Measurements from ENCODE around the gene BCAN.

BCAN gene

DNA sequence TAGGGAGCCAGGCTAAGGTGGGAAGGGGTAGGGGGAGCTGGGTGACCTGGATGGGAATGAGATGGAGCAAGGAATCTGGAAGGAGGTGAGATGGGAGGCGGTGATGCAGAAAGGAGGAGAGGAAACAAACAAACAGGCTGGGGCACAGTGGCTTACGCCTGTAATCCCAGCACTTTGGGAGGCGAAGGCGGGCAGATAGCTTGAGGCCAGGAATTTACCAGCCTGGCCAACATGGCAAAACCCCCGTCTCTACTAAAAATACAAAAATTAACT is 52.7 kb downstream of the BCAN start:
- DNase-seq (ENCODE audit: extremely low read depth in 1 of 2, low read depth in 1 of 2), result no peak

DNA sequence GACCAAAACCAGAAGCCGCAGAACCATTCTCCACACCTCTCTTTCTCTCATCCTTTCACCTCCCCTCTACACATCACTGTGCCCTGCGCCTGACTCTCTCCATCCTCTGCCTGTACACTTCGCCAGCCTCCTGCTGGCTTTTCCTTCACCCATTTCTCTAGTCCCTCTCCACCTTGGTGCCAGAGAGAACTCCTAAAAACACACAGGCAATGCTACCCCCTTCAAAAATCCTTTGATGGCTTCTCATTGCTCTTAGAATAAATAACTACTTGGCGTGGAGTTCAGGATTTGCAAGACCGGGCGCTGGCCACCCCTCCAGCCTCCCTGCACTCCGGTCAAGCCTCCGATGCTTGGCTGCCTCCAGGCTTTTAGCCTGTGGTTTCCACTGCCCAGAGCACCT is 54.8 kb downstream of the BCAN start:
- DNase-seq (ENCODE audit: extremely low read depth in 1 of 2, low read depth in 1 of 2), result no peak

DNA sequence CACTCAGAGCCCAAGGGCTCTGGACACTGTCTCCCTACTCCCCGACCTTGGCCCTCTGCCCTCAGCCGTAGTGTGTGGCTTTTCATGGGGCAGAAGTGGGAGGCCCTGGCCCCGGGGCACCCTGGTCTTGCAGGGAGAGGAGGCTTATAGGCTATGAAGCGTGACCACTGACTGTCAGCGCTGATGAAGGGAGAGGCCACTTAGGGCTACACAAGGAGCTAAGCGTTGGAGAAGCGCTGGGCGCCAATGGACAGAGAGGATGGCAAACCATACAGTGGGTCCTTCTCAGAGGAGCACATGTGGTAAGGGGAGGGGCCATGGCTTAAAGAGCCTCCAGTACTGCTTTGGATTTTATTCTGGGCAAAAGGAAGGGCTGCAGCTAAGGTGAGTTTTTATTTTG is 55.6 kb downstream of the BCAN start:
- DNase-seq (ENCODE audit: extremely low read depth in 1 of 2, low read depth in 1 of 2), result no peak

DNA sequence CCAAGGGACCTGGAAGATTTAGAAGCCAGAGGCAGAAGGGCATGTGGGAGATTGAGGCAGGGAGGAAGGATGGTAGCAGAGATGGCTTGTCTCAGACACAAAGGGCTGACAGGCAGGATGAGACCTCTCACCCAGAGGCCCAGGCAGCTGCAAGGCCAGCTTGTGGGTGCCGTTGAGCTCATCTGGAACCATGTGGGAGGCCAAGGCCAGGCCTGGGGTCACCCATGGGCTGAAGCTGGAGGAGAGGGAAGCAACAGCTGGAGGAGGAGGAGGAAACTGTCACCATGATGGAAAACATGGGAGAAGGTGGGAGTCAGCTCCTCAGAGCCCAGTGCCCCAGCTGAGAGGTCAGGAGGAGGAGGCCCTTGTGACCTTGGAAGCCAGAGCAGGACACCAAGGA is 57.1 kb downstream of the BCAN start:
- no peak for DNase-seq (ENCODE audit: extremely low read depth in 1 of 2, low read depth in 1 of 2)

DNA sequence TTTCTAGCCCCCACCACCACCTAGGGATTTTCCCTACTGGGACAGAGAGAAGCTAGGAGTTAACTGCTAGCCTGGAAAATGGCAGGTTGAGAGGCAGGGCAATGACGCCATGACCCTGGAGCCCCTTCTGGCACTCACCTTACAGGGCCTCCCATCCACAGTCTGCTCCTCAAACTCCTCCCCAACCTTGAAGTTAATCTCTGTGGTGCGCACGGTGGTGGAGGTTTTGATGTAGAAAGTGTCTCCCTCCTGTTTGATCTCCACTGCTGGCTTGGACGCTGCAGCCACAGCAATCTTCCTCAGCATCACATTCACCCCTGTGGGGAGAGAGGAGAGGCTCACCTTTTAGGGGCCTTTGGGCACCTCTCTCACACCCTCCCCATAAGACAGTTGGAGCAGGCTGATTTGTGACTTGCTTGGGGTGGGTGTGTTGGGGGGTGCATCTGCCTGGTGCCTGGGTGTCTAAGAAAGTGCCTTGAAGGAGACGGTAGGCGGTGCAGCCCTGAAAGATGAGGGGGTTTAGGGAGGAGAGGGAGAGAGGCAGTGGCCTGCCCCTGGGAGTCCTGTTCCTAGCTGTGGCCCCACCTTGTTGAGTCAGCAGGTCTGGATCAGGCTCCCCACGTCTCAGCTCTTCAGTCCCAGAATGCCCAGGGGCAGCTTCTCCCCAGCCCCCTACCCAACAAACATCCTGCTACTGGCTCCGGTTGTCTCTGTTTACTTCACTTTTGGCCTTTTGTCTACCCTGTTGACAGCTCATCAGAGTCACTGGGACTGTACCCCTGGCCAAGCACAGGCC is 59.0 kb downstream of the BCAN start:
- DNase-seq (ENCODE audit: extremely low read depth in 1 of 2, low read depth in 1 of 2), result no peak

DNA sequence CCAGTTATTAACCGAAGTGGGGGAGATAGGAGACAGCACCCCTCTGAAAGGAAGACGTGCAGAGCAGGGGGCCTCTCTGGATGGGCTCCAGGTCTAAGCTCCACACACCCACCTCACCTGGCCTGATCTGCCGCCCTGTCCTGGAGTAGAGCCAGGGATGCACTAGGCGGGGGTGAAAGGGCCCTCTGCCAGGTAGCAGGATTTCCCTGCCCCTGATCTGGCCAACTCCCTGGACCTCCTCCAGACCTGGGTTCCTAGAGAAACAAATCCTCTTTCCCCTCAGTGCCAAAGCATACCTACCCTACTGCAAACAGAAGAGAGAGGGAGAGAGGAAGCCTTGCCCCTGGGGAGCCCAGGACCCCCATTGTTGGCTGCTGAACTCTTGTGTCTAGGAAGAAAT is 61.4 kb downstream of the BCAN start:
- no peak for DNase-seq (ENCODE audit: extremely low read depth in 1 of 2, low read depth in 1 of 2)

DNA sequence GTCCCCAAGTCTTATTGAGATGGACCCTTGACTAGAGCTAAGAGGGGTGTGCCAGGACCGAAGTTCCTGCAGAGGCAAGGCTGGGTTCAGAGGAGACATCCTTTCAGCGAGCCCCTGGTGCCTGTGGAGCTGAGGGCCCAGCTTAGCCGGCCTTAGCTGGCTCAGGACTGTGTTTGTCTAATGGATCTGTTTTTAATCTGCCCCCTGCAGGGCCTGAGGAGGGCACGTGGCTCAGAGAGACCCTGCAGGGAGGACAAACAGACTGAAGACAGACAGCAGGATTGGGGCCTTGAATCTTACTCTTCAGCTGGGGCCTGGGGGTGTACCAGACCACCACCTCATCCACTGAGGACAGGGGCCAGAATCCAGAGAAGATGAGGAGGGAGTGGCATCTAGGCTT is 61.8 kb downstream of the BCAN start:
- no peak for DNase-seq (ENCODE audit: extremely low read depth in 1 of 2, low read depth in 1 of 2)

DNA sequence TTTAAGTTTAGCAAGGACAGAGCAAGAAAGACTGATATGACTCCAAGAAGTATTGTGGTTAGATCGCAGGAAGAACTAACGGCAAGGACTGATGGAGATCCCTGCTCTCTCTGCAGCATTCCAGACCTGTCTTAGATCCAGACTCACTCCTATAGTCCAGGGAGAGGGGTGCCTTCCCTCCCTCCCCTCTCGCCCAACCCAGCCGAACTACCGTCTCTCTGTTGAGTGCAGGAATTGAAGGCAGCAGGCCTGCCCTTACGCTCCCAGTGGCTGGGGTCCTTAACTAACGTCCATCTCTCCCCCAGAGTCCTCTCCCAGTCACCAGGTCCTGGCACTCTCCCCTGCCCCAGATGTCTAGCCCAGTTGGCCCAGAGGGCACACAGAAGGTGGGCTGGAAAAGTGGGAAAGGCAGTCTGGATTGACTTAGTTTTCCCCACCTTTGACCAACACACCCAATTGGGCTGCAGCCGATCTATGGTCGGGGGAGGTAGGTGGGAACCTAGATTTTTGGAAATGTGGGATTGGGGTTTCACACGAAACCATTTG is 62.3 kb downstream of the BCAN start:
- no peak for DNase-seq (ENCODE audit: extremely low read depth in 1 of 2, low read depth in 1 of 2)

DNA sequence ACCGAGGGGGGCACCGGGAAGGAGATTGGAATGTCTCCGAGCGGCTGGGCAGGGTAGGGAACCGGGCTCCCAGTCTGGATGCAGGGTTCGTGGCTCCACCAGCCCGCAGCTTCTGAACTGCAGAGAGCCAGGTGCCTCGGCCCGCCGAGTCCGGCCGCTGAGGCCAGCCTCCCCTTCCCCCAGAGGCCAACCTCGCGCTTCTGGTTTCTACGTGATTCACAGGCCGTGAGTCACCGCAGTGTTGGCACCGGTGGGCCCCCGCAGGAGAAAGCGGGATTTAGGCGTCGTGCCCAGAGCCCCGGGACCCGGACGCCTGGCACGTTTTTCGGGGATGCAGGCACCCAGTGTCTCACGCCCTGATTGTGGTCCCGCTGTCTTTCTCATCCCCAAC is 63.0 kb downstream of the BCAN start:
- DNase-seq (ENCODE audit: extremely low read depth in 1 of 2, low read depth in 1 of 2), result no peak

DNA sequence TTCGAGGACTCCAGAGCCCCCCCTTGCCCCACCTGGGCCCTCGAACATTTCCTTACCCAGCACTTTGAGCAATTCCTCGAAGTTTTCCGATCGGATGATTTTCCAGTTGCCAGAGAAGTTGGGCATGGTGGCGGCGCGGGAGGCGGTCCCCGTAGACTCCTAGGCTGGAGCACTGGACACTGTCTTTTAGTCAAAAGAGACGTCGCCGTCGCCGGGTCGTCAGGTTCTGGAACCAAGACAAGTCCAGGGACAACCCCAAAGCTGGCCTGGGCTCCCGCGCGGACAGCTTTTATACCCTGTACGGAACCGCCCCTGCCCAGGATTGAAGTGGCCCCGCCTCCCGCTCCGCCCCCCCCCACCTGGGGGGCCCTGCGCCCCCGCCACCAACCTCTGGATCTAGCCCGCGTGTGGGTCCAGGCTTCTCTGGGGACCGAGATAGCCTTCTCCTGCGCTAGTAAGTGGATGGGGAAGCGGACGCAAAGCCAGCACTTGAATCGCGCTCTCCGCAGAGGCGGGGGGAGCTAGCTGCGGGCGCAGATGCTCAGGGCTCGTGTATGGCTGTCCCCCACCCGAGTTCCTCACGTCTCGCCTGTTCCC is 63.5 kb downstream of the BCAN start, which contains the start of gene CRABP2:
TSS of gene CRABP2 (minus strand) at position 263 of the 597 bp plus-strand sequence. CDS start at position 126, 137 bp downstream.
- DNase-seq (ENCODE audit: extremely low read depth in 1 of 2, low read depth in 1 of 2), result no peak

DNA sequence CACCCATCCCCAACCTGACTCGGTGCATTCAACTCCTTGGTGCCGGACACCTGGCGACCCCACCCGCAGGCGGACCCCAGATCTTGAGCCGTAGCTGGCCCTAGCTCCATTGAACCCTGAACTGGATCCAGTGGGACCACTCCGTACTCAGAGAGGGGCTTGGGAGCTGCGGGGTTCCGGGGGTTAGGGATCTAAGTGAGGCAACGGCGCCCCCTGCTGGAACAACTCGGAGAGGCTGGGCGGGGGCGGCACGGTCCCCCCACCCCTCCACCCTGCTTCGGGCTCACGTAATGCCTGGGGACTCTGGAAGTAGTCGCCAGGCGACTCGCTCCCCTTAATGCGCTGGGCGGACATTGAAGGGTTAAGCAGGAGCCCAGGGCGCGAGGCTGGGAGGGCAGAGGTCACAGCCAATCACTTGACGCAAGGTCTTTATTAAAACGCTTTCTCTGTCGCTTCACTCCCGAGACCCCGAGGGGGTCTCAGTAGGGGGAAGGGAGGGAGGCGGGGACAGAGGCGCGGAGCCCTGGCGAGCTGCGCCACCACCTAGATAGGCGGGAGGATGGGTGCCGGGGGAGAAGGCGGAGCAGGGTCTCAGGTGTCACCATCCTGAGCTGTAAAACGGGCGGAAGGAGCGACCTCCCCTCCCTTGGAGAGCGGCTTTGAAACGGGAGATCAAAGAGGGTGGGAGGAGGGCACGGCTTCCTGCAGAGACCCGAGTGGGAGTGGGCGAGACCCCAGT is 64.2 kb downstream of the BCAN start:
- peak; percentile 29 to 67 for DNase-seq (ENCODE audit: extremely low read depth in 1 of 2, low read depth in 1 of 2)

DNA sequence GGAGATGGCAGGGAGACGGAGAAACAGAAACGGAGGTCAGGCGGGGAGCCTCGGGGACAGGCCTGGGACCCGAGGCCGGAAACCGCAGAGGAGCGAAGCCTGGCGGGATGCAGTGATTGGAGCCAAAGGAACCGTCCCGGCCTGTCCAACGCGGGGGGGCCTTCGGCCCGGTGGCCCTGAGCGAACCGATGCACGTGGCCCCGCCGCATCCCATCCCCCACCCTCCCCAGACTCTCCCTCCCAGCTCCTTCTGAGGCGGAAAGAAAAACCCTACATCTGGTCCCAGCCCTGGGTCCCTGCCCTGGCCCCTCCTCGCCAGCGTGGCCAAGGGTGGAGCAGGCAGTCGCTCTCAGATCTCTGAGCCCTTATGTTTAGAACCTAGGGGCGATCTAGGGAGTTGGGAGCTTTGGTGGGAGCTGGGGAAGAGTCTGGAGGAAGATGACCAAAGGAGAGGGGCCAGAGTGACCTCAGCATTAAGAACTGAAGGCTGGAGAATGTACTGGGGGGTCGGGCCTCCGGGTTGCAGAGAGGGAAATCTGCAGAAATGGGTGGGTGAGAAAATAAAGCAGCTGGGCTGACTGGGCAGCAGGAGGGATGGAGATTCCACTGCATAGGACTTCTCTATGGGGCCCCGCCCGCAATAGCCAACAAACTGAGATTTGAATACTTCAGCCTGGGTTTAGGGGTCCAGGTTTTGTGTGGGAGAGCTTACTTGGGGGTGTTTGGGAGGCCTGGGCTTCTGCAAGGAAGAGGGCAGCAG is 64.9 kb downstream of the BCAN start:
- no peak for DNase-seq (ENCODE audit: extremely low read depth in 1 of 2, low read depth in 1 of 2)

DNA sequence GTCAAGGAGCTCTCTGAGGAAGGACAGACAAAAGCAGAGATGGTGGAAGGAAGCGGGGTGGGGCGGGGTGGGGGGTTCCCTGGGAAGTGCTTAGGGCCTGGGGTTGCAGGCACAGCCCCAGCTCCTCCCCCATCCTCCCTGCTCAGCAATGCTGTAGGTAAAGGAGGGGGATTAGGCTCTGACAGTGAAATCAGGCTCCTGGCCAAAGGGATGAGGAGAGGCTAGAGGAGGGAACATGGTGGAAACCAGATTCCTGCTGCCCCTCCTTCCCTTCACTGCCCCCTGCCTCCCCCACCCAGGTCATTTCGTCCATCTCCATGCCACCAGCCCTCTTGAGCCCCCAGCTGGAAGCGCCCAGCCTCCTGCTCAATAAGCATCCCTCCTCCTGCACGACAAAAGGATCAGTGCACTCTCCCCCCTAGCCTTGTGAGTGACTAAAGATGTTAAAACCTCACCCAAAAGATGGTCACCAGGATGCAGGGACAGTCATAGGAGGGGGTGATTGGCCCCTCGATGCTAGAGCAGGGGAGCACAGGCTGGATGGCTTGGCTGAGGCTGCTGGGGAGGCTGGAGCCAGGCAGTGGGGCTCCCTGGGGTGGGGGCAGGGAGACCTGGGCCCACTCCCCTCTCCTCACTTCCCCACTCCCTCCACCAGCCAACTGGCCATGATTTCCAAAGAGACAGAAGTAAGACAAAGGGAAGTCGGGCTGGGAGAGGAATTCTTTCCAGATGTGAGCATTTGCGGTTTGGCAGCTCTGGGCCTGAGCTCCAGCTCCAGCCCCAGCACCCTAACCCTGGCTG is 65.7 kb downstream of the BCAN start:
- DNase-seq (ENCODE audit: extremely low read depth in 1 of 2, low read depth in 1 of 2), result no peak

DNA sequence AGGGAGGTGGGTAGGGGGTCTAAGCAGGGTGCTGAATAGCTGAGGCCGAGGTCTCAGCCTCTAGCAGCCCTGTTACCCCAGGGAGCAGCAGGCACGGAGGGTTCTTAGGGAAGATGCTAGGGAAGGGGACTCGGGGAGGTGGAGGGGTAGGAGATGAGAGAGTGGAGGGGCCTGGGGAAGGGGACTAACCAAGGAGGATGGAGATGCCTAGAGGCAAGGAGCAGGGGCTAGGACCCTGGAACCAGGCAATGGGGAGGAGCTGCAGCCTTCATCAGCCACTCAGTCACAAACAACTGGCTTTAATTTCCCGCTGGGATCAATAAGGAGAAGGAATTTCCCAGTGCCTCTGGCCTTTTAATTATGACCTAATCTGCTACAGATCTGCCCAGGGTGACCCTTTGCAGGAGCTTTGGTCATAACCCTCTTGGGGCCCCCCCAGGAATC is 66.3 kb downstream of the BCAN start:
- no peak for DNase-seq (ENCODE audit: extremely low read depth in 1 of 2, low read depth in 1 of 2)

DNA sequence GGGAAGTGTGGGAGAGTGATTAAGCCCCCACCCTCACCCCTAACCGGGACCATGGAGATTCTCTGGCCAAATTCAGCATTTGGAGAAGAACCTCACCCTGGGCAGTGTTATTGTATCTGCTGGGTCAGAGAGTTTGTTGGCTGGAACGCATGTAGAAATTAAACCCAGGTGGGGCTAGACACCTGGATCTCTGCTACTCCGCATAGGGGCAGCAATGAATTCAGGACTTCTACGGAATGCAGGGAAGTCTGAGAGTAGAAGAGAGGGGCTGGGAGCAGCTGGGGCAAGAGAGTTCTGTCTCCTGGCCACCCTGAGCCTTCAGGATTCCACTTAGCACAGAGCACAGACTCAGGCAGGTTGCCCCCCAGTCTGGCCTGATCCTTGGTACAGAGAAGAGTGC is 67.1 kb downstream of the BCAN start:
- DNase-seq (ENCODE audit: extremely low read depth in 1 of 2, low read depth in 1 of 2), result no peak

Data from activated CD8-positive, alpha-beta memory T cell treated with anti-CD3 and anti-CD28 coated beads for 1 hour (primary cell).